ENCODE data around the gene HSBP1. TPM values are rescaled to one million over a fixed set of nuclear protein-coding genes. Genes with fewer than 3 reads are reported as not detected.

HSBP1 gene
- total and polyA plus RNA-seq, 2 of the 8 experiments (the other 6 are each of a cell fraction or from before 2014, with no cell fraction given) = 78.4 to 219 TPM

DNA sequence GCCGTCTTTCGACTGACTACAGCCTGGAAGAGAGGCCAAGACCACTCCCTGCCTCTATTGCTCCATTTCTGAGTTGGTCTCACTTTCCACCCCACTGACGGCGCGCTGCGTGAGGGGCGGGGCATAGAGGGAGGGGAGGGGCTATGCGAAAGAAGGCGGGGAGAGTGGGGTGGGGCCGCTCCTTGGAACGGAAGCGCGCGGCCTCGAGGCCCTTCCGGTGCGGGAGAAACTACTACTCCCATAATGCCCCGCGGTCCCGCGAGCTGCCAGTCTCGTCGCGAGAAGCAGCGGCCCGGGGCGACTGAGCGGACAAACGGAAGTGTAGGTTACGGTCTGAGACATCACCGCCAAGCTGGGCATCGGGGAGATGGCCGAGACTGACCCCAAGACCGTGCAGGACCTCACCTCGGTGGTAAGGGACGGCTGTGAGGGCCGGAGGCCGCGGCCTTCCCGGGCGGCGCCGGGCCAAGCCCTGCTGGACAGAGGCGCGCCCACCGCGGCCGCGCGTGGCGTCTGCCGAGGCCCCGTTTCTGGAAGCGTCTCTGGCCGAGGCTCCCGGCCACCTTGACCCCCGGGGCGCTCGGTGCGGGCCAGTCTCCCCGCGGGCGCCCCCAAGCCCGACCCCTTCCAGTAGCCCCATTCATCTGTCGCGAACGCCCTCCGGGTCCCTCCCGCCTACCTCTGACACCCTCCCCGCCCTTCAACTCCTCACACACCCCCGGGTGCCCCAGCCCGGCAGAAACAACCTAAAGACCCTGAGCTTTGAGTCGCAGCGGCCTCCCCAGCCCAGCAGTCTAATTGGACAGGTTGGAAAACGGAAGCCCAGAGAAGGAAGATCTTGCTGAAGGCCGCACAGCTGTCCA is at the start of gene HSBP1 (continued):
- TF ChIP-seq, protein P1, sequence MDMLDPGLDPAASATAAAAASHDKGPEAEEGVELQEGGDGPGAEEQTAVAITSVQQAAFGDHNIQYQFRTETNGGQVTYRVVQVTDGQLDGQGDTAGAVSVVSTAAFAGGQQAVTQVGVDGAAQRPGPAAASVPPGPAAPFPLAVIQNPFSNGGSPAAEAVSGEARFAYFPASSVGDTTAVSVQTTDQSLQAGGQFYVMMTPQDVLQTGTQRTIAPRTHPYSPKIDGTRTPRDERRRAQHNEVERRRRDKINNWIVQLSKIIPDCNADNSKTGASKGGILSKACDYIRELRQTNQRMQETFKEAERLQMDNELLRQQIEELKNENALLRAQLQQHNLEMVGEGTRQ (IDR thresholded peaks at IDR 0.05; ENCODE audit: low read length) = no peak
- peak in 1 of 2 experiments; percentile 35; a peak in 1 of 4 replicates for TF ChIP-seq HDAC2 (IDR thresholded peaks at IDR 0.05; ENCODE audit: borderline replicate concordance in 1 of 2, low read depth in 2 of 2, low read length in 2 of 2)
- no peak for TF ChIP-seq CBX8 (IDR thresholded peaks at IDR 0.05; ENCODE audit: borderline replicate concordance, low read depth, low read length)
- no peak for TF ChIP-seq TEAD4 (IDR thresholded peaks at IDR 0.05; ENCODE audit: low read depth, low read length)
- peak; percentile 98 for TF ChIP-seq CHD2 (IDR thresholded peaks at IDR 0.05; ENCODE audit: low read length)
- TF ChIP-seq ZNF274 (IDR thresholded peaks at IDR 0.05; ENCODE audit: borderline replicate concordance, extremely low read depth, low read length) = no peak
- TF ChIP-seq SIN3A (conservative IDR thresholded peaks at IDR 0.05 in 1 of 2, IDR thresholded peaks at IDR 0.05 in 1 of 2; ENCODE audit: low read depth in 1 of 2, low read length in 2 of 2) = peak in 1 of 2 experiments; percentile 58; a peak in 1 of 4 replicates
- peak; percentile 66 for TF ChIP-seq KDM4A (IDR thresholded peaks at IDR 0.05; ENCODE audit: low read depth, low read length, severe bottlenecking)
- TF ChIP-seq RAD21 (IDR thresholded peaks at IDR 0.05 in 1 of 2, conservative IDR thresholded peaks at IDR 0.05 in 1 of 2; ENCODE audit: low read depth in 2 of 2, low read length in 2 of 2) = no peak
- no peak for TF ChIP-seq SP2 (IDR thresholded peaks at IDR 0.05; ENCODE audit: low read length)
- TF ChIP-seq, protein P2, sequence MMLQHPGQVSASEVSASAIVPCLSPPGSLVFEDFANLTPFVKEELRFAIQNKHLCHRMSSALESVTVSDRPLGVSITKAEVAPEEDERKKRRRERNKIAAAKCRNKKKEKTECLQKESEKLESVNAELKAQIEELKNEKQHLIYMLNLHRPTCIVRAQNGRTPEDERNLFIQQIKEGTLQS (IDR thresholded peaks at IDR 0.05; ENCODE audit: insufficient read depth, low read depth, low read length) = no peak
- no peak for TF ChIP-seq TAF7 (optimal IDR thresholded peaks at IDR 0.05; ENCODE audit: borderline replicate concordance, low read depth, low read length)
- TF ChIP-seq NRF1 (IDR thresholded peaks at IDR 0.05; ENCODE audit: low read depth, low read length) = no peak
- no peak for TF ChIP-seq SRF (IDR thresholded peaks at IDR 0.05; ENCODE audit: low read depth, low read length)
- no peak for TF ChIP-seq JUN (IDR thresholded peaks at IDR 0.05; ENCODE audit: low read depth, low read length)
- TF ChIP-seq SUZ12 (IDR thresholded peaks at IDR 0.05; ENCODE audit: low read length) = no peak
- peak; percentile 79; the same call in 1 of the 2 replicates for TF ChIP-seq POLR2AphosphoS5 (IDR thresholded peaks at IDR 0.05; ENCODE audit: low read depth, low read length)
- no peak for TF ChIP-seq SP1 (IDR thresholded peaks at IDR 0.05; ENCODE audit: low read depth, low read length)
- no peak for TF ChIP-seq NANOG (IDR thresholded peaks at IDR 0.05; ENCODE audit: insufficient read depth, low read depth, low read length, poor library complexity, severe bottlenecking)
- 0 out of 2 replicates have a peak, but pooled peaks have one; percentile 43 for TF ChIP-seq TBP (IDR thresholded peaks at IDR 0.05; ENCODE audit: low read depth, low read length)
- TF ChIP-seq SP4 (IDR thresholded peaks at IDR 0.05; ENCODE audit: low read length) = no peak
- no peak for TF ChIP-seq HDAC6 (IDR thresholded peaks at IDR 0.05; ENCODE audit: low read depth, low read length)

Data from H1 (cell line).